NCI-H146 treated with DMSO at 0.1 percent for 48 hours (cell line): ENCODE measurements around the gene FRRS1L.
A peak's percentile ranks its signal among the peaks of the same experiment; 100 is the strongest.
"Not testable (repeated sequence)": the region's sequence is repeated elsewhere in the genome, so short reads cannot be mapped to it uniquely, and the experiment has no call there.

Source experiments
- DNase-seq: peaks from one replicate; lab custom pipeline; 2025; ENCODE audit not compliant: unreplicated experiment; lab: John Stamatoyannopoulos, UW

Gene FRRS1L

GRCh38 chr9:109133533-109133932 lies 33.5 kb downstream of the FRRS1L start:
- no peak for DNase-seq

GRCh38 chr9:109132567-109133021 lies 34.5 kb downstream of the FRRS1L start:
- no peak for DNase-seq

DNA sequence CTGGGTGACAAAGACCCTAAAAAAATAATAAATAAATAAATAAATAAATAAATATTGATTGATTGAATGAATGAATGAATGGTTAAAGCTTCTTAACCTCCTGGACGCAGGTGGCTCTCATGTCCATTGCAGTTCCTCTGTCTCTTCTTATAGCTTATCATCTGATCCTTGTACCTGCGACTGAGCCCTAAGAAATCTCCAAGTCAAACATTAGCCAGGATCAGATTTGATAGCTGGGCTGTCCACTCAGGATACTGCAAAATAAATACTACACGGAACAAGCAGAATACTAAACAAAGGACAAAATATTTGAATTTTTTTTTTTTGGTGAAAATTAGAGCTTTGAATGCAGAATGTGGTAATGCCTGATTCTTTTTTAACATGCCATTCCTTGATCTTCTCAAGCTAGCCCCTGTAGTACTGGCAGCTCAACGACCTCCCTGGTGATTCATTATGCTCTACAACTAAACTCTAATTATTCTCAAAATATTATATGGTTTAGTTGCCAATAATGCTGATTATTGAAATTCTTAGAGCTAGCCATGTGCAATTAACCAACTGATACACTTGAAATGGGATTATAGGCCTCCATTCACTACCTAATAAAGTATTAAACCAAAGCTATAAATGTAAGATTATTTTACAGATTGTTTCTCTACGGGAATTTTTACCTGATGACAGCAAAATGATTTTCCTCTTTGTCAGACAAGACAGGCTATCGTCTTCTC lies 37.4 kb downstream of the FRRS1L start:
- no peak for DNase-seq

DNA sequence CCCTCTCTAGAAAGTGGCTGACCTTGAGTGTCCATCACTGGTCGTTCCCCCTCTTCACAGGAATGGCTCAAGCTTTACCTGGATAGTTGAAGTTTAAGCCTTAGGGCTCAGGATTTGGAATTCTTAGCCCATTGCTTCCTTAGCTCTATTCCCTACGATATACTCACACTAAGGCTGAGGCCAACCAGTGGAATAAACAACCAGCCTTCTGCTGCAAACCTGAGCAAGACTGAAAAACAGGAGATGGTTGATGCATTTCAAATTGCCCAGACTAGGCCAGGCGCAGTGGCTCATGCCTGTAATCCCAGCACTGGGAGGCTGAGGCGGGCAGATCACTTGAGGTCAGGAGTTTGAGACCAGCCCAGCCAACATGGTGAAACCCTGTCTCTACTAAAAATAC lies 40.4 kb downstream of the FRRS1L start:
- not testable (repeated sequence) for DNase-seq

DNA sequence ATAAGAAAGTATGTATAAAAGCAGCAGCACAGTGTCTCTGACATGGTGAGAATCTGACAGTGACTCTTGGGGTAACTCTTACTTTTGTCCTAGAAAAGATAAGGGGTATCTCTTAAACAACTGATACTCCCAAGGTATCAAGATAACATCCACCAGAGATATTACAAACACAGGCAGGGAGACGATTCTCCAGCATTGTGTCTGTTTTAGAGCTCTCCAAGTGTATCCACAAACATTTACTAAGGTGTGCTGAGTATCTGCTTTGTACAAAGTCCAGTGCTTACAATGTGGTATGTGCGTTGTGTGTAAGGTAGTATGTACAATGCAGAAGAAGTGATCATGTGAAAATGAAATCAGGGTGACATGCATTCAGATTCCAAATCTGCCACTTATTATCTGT lies 42.9 kb downstream of the FRRS1L start:
- no peak for DNase-seq

- no peak for DNase-seq
These were observed 44.1 kb downstream of the FRRS1L start for GRCh38 chr9:109122726-109123621.

- DNase-seq: no peak
These were observed 45.7 kb downstream of the FRRS1L start for GRCh38 chr9:109121232-109121796.

- DNase-seq: no peak
These were observed 46.8 kb downstream of the FRRS1L start for GRCh38 chr9:109120204-109120789.

DNA sequence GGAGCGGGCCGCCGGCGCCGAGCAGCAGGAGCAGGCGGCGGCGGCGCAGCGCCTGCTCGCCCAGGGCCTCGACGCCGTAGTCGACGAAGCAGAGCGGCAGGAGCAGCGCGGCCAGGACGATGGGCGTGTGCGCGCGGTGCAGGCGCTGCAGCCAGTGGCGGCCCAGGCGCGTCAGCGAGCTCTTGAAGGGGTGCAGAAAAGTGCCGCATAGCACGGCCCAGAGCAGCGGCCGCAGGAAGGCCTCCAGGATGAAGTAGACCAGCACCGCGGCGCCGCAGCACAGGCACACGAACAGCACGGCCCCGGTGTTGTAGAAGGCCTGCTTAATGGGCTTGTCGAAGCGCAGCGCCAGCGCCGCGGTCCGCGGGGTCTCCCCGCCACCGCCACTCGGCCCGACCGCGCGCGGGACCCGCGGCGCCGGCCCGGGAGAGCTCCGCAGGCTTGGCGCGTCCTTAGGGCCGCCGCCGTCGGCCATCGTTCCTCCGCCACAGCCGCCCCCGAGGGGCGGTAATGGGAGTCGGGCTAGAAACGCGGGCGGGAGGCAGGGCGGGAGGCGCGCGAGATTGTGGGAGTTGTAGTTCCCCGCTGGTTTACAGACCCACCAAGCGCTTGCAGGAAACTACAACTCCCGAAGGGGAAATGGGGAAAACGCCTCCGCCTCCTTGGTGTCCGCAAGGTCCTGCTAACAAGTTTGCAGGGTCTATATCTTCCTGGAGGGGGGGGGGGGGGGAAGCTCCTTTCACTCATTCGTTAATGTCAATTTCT lies 47.4 kb downstream of the FRRS1L start, which contains the start of gene TMEM245:
Gene TMEM245, minus strand, starts transcription at position 509 of the 765 bp plus-strand sequence. Its CDS starts 34 bp downstream, at position 475.
- DNase-seq: peak; percentile 87

DNA sequence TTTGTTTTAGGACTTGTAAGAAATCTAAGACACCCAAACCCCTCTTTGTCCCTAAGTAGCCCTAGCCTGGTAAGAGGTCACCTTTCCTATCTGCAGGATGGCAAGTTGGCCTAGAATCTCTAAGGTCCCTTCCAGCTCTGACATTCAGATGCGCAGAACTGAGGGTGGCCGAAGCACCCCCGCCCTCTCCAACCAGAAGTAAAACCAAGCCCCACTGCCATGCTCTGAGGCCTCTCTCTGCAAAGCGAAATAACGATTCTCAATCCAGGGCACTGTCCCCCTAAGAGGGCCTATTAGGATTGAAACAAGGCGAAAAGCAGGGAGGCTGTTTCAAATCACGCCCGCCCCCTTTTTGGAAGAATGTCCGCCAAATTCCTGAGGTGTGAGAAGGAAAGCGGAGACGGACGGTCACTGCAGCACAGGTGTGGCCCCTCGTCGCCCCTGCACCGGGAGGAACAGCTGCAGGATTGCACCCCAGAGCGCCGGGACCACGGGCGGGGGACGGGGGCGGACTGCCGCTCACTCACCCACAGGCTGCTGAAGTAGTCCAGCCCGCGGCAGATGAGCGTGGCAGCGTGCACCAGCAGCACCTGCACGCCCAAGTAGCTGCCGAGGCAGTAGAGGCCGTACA lies 48.1 kb downstream of the FRRS1L start:
- no peak for DNase-seq

DNA sequence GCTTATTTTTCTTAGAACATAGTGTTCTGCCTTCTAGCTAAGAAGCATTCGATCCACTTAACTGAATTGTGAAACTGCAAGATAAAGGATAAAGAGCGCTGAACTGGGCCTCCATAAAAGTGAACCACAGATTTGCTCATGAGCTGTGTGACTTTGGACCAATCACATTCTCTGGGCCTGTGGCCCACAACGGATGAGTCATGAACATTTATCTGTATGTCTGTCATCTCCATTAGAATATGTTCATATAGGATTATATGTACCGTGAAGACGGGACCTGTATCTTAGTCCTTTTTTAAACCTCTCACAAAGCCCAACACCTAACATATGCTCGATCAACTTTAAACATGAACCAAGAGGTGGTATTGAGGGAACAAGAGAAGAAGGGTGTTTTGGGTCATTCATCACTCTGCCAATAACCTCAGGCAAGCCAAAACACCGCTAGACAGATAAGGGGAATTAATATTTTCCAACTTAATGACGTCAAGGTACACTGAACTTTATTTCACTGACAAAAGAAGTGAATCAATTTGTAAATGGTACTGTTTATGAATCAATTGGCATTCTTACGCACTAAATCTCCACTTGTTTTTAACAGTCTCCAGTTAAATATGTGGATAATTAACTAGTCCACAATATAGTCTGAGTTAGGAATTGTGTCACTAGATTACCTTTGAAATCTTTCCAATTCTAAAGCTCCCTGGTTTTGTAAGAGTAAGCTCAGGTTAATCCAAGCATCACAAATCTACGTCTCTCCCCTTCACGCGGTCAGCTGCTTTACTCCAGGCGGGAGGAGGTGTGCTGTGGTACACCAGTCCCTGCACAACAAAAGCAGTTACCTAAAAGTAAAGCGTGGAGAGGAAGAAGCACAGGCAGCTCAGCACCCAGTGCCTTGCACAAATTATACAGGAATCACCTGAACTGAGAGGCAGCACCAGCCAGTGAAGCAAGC lies 48.9 kb downstream of the FRRS1L start:
- peak; percentile 3 for DNase-seq

DNA sequence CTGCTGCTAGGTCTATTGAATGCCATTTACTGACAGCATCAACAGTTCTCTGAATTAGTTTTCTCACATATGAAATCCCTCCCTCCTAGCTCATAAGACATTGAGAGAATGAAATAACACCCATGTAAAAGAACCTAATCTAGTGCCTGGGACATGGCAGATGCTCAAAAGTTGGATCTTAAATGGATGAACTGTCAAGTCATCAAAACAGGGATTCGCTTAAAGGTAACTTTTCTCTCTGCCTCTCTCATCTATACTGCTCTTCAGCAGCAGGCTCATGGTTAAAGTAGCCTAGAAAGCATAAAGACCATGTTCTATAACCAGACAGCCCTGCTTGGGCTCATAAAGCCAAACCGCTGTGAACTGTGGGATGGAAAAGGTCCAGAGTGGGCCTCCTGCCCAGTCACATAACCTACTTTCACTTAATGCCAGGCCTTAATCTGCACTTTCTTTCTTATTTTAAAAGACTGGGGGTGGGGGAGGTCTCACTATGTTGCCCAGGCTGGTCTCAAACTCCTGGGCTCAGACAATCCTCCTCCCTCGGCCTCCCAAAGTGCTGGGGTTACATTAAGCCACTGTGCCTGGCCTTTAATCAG lies 51.0 kb downstream of the FRRS1L start:
- DNase-seq: no peak

DNA sequence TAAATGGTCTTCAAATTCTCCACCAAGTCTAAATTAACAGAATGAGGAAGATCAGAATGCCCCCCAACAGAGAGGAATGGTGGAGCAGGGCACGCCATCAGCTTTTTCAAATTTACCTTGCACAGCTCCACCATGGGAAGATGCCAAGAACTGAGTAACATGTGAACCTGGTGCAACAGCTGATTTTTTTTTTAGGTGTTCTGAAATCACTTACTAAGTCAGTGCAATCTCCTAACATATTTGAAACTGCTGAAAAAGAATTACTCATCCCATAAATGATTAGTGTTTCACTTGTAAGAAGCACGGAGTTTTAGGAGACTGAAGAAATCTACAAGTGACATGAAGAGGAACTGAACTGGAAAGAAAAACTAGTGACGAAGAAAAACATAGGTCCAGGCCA lies 52.4 kb downstream of the FRRS1L start:
- no peak for DNase-seq

DNA sequence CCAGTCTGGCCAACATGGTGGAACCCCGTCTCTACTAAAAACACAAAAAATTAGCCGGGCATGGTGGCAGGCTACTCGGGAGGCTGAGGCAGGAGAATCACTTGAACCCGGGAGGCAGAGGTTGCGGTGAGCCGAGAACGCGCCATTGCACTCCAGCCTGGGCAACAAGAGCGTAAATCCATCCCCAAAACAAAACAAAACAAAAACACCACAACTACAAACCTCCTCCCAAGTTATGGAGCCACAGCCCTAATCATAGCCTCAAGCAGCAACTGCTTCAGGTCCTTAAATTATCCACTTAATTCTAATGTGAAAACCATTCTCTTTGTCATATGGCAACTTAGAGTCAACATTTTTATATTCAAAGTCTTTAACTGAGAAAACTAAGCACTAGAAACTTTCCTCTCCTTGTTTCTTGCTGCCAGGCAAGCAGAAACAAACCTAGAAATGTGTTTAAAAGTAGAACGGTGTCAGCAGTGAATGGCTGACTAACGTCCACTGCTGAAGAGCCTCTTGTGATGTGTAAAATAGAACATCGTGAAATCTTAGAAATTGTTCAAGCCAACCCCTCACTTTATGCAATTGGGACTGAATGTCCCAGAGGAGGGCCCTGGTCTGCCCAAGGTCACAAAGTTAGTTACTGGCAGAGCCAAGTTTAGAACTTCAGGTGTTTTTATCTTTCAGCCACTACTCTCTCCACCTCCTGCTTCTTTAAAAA lies 53.0 kb downstream of the FRRS1L start:
- no peak for DNase-seq

DNA sequence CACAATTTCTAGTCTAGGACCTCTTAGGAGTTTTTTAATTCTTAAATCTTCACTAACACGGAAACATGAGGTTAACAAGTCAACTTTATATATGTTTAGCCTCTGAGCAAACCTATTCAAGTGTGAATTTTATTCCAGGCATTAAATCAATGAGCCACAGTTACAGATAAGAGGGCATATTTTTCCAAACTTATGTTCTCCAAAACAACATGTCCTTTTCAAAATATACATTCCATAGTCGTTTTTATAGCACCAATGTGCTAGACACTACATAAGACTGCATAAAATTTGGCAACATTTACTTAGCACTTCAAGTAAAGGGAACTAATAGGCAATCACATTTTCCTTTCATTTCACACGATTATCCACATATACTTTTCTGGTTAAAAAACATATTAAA lies 53.8 kb downstream of the FRRS1L start:
- no peak for DNase-seq

GRCh38 chr9:109110329-109111021 lies 56.6 kb downstream of the FRRS1L start:
- no peak for DNase-seq

DNA sequence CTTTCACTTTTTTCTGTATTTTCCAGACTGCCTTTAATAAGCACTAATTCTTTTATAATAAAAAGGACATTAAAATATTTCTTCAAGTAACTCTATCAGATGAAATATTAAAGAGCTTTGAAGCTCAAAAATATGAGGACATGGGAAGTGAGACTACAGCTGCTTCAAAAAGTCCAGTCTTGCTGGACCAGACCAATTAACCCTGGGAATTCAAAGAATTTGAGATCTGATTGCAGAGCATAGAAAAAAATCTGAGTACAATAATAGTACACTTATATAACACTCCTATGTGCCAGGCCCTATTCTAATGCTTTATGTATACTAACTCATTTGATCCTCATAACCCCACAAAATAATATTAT lies 57.1 kb downstream of the FRRS1L start:
- no peak for DNase-seq
